GM21619 (cell line): ENCODE data around the gene ALG3.

ENCODE experiments used
- ATAC-seq: cut with Tn5 transposase; IDR thresholded peaks from one replicate; pipeline ENCODE4 v1.9.1; 2021; ENCODE audit not compliant: unreplicated experiment

ALG3 gene

DNA sequence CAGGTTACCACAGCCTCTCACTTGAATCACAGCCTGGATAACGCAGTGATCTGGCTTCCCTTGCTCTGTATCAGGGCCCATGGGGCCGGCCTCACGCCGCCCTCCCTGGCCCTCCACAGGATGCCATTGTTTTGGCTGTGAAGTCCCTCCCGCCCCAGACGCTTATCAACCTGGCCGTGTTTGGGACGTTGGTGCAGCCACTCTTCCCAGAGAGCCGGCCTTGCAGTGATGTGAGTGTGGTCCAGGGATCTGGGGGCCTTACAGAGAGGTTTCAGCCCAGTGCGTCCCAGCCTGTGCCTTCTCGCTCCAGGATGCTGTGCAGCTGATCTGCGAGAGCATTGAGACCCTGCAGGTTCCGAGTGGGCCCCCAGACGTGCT is 12.7 kb downstream of the ALG3 start:
- no peak for ATAC-seq

DNA sequence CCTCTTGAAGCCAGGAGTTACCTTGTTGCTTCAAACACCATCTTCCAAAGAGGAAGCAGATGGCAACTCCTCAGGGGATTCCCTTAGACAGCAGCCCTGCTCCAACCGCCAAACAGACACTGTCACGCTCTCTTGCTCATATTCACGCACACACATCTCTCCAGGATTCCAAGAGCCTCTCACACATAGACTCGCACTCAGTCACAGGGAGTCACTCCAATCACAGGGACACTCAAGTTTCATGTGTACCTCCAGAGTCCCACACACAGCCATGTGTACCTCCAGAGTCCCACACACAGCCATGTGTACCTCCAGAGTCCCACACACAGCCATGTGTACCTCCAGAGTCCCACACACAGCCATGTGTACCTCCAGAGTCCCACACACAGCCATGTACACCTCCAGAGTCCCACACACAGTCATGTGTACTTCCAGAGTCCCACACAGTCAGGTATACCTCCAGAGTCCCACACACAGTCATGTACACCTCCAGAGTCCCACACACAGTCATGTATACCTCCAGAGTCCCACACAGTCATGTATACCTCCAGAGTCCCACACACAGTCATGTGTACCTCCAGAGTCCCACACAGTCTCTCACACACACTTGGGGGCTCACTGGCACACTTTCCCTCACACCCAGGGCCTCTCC is 13.3 kb downstream of the ALG3 start:
- ATAC-seq: no peak

DNA sequence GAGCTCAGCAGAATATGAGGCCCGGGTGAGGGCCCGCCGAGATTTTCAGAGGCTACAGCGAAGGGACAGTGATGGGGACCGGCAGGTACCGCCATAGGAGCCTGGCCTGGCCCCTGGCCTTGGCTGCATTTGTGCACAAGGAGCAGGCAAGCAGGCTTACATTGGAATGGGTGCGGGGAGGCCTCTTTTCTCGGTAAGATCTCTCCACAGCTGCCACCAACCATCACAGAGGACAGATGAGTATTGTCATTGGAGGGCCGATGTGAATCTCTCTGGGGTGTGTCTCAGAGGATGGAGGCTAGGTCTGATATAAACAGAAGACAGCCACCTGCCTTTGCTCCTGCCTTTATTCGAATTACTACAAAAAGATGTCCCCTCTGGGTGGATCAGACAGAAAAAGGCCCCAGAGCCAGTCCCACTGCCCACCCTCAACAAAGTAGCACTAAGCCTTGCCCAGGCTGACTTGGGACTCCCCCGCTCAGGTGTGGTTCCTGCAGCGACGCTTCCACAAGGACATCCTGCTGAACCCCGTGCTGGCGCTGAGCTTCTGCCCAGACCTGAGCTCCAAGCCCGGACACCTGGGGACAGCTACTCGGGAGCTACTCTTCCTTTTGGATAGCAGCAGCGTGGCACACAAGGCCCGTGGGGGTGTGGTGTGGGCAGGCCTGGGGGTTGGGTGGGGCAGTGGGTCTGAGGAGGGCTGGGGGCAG is 13.9 kb downstream of the ALG3 start:
- ATAC-seq: no peak

DNA sequence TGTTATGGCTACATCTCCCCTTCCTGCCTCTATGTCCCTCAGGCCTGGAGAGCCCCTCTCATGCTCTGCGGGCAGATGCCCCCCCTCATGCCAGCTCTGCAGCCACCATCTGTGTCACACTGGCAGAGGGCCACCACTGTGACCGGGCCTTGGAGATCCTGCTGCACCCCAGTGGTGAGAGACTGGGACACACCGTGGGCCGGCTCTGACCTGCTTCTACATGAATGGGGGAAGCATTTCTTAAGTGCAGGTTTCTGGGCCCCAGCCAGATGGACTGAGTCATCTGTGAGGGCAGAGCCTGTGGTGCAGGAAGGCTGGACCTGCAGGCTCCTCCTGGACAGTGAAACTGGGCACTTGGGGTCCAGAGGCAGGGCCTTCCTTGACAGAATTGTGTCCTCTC is 14.5 kb downstream of the ALG3 start:
- no peak for ATAC-seq

DNA sequence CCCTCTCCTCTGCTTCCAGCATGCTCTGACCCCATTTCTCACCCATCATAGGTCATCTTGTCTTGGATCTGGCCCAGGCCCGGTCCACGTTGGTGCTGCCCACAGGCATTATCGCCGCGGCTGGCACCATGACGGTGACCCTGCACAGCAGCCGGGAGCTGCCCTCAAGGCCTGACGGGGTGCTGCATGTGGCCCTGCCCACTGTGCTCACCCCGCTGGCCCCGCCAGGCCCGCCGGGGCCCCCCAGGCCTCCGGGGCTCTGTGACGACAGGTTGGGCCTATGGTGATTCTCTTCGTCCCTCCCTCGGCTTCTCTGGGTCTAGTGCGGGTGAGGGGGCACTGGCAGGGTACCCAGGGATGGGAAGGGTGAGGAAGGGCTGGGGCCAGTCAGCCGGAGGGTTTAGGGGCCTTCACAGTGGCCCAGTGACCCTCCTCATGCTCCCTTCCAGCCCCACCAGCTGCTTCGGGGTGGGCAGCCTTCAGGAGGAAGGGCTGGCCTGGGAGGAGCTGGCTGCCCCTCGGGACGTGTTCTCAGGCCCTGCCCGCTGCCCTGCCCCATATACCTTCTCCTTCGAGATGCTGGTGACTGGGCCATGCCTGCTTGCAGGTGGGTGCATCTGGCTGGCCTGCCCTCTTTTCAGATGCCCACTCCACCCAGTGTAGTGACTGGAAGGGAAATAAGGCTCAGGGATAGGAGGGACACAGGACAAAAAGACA is 15.5 kb downstream of the ALG3 start:
- no peak for ATAC-seq

DNA sequence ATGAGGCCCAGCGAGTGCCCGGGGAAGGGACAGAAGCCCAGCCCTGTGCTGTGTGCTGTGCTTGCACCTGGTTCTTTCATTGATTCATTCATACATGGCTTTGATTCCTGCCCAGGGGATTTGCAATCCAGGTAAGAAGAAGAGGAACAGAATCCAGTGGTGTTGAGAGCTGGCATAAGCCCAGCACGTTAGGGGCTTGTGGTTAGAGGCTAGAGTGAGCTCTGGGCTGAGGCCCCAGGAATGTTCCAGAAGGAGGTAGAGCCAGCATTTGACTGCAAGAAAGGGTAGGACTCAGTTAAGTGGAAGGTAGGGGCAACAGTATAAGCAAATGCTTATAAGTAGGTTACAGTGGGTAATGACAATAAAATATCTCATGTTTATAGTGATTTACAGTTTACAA is 17.1 kb downstream of the ALG3 start:
- ATAC-seq: no peak

DNA sequence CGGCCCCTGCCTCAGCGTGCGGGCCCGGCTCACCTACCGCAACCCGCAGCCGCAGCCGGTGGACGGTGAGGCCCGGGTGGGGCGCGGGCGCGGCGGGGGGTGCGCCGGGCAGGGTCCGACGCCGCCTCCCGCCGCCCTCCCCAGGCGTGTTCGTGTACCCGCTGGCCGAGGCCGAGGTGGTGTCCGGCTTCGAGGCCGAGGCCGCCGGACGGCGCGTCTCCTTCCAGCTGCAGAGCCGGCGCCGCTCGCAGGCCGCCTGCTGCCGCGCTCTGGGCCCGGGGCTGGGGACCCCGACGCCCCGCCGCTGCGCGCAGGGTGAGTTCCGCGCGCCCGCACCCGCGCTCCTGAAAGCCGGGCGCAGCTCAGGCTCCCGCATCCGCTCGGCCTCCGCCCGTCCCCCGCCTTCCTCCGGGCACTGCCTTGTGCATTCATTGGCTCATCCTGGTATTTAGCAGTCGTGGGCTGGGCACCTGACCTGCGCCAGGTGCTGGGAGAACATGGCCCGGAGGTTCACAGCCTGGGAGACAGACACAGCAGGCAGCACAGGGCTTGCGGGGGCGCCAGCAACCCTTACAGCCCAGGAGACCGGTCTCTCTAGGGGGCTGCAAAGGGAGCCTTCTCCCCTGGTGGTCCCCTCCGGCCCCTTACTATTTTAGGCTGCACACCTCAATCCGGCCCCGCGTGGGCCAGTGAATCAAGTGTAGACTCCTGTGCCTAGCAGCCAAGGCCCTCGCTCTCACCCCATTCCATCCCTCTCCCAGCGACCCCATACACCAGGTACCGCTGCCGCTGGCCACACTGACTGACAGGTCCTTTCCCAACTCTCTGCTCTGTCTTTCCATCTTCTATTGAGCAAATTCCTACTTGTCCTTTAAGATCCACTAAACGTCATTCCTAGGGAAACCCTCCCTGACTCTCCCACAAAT is 17.9 kb downstream of the ALG3 start:
- ATAC-seq: no peak

DNA sequence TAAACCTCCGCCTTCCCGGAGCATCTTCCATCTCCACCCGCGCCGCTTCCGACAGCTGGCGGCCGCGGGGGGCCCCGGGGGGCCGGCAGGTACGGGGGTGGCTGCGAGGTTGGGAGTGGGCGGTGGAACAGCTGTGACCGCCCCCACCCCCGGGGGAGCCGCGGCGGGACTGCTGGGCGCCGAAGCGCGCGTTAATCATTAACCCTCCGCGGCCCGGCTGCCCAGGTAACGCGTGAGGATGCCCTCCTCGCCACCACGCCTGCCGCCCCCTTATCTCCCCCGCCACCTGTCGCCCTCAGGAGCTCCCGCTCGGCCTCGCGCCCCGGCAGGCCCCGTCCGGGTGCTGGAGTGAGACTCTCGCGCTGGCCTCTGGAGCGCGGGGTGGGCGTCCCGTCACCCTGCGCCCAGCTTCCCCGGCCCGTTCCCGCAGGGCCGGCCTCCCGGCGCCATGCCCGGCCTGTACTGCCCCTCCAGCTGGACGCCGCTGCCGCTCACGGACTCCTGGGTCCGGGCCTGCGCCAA is 18.6 kb downstream of the ALG3 start:
- no peak for ATAC-seq

DNA sequence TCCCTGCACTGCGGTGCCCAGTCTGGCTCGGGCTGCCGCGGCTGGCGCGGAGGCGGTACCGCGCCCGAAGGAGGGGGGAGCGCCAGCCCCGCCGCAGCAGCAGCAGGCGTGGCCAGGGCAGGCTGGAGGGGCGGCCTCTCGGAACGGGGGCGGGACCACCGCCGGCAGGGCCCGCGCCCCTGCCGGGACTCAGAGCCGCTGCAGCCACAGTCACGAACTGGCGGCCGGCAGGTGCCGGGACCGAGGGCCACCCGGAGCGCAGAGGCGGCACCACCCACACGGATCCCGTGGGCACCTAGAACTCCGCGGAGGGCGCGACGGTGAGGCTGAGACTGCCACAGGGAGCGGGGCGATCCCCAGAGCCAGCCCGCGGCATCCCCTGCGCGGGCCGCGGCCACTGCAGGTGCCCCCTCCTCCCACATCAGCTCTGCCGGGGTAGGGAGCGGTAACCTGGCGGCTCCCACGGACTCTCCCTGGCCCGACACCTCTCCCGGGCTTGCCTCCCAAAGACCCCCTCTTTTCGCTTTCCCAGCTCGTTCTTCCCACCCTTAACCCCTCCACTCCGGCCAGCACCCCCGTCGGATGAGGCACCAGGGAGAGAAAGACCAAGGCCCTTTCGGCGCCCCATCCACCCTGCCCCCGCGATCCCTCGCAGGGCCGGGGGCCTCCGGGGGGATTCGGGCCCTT is 19.2 kb downstream of the ALG3 start, which contains the start of gene VWA5B2:
Gene VWA5B2 (plus strand): TSS at position 192 of the 687 bp plus-strand sequence. CDS start 944 bp downstream, outside the sequence.
- ATAC-seq: peak; percentile 68

DNA sequence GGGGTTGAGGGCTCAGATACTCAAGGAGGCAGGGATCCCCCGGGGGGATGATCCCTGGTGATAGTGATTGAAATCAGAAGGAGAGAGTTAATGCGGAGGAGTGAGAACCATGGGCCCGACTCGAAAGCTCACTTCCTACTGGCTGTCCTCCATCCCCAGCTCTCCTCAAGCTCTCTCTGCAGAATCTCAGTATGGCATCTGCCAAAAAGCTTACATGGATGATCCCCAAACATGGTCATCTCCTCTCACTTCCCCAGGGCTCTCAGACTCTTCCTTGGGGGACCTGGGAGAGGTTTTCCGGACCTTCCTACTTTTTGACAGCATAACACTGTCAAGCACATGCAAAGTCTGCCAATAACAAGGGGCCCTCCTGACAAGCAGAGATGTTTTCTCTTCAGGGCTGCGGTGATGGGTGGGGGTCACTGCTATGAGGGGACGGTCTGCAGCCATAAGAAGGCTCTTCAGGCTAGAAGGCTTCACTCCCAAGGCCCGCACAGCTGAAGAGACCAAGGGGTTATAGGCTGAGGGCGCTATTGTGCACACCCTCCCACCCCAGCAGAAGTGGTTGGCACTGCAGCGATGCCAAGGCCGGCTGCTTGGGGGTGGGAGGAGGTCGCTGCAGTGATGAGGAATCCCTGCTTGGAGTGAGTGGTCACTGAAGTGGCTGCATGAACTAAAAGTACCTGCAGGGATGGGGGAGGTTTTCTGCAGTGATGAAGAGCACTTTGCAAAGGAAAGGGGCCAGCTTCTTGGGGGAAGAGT is 20.2 kb downstream of the ALG3 start:
- ATAC-seq: no peak

DNA sequence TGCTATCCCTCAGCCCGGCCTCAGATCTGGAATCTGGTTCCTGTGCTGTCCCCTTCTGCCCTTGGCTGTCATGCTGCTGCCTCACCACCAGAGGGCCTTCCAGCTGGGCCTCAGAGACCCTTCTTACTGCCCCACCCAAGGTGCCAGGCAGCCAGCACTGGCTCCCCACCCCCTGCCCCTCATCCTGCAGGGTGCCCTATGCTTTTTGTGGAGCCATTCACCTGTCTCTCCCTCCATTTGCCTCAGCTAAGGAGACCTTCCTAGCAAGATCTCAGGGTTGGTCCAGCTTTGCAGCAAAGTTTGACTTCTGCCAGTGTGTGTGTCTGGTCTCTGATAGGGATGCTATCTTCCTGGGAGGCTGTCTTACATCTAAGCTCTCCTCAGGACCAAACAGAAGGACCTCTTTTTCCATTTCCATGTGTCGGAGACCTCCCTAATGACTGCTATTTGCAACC is 21.3 kb downstream of the ALG3 start:
- no peak for ATAC-seq

DNA sequence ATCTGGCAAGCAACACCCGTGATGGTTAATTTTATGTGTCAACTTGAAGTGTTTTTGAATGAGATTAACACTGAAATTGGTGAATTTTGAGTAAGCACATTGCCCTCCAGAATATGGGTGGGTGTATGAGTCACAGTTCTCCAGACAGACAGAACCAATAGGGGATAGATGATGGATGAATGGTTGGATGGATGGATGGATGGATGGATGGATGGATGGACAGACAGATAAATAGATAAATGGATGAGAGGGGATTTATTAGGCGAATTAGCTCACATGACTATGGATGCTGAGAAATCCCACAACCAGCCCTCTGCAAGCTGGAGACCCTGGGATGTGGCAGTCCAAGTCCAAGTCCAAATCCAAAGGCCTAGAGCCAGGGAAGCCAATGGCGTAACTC is 24.8 kb downstream of the ALG3 start:
- ATAC-seq: no peak

DNA sequence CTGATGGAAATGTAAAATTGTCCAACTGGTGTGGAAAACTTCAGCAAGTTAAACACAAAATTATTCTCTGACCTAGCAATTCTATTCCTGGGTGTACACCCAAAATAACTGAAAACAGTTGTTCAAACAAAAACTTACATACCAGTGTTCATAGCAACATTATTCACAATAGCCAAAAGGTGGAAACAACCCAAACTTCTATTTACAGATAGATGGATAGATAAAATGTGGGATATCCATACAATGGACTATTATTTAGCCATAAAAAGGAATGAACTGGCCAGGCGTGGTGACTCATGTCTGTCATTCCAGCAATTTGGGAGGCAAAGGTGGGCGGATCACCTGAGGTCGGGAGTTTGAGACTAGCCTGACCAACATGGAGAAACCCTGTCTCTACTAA is 26.2 kb downstream of the ALG3 start:
- ATAC-seq: no peak

DNA sequence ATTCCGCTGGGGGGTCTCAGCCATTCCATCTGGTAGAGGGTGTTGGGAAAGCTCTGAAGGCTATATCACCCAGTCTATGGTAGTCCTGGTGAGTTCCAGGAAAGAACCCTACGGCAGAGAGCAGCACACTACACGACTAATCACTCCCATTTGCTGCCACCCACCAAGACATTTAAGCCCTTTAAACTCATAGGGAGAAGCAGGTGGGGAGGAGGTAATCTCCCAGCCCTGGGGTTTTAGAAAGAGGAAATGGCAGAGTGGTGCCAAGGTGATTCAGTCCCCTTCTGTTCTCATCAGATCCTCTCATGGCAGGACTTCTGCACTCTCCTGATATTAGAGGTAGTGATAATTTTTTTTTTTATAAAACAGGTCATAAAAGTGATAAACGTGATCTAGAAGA is 29.9 kb downstream of the ALG3 start:
- no peak for ATAC-seq

DNA sequence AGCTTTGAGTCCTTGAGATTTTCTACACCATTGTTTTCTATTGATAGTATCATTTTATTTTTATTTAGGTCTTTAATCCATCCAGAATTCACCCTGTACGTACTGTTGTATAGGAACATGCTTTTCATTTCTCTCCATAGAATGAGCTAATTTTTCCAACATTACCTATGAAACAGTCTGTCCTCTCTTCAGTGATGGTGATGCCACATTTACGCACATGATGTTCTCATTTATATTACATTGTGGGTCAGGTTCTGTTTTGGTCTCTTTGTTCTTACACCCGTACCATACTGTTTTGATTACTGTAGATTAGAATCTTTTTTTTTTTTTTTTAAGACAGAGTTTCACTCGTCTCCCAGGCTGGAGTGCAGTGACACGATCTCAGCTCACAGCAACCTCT is 37.0 kb downstream of the ALG3 start:
- ATAC-seq: no peak

DNA sequence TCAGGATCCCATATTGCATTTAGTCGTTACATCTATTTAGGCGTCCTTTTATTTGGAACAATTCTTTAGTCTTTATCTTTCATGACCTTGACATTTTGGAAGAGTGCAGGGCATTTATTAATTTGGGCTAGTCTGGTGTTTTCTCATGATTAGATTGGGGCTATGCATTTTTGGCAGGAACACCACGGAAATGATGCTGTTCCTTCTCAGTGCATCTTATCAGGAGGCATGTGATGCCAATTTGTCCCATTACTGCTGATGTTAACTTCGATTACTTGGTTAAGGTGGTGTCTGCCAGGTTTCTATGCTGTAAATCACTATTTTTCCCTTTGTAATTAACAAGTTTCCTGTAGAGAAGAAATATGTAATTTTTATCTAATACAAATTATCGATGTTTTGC is 37.5 kb downstream of the ALG3 start:
- ATAC-seq: no peak

DNA sequence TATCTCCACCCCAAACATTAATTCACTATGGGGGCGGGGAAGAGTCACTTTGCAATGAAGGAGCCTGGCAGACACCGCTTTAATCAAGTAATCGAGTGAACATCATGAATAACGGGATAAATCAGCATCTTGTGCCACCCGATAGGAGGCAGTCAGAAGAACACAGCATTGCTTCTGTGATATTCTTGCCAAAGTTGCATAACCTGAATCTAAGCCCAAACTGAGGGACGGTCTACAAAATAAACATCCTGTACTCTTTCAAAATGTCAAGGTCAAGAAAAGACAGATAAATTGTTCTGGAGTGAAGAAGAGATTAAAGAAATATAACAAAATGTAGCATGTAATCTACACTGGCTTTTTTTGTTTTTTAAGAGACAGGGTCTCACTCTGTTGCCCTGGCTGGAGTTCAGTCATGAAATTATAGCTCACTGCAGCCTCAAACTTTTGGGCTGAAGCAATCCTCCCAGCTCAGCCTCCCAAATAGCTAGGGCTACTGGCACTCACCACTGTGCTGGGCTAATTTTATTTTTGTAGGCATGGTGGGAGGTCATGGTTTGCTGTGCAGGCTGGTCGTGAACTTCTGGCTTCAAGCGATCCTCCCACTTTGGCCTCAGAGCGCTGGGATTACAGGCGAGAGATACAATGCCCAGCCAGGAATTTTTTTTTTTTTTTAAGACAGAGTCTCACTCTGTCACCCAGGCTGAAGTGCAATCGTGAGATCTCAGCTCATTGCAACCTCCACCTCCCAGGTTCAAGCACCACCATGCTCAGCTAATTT is 39.4 kb downstream of the ALG3 start:
- ATAC-seq: no peak

DNA sequence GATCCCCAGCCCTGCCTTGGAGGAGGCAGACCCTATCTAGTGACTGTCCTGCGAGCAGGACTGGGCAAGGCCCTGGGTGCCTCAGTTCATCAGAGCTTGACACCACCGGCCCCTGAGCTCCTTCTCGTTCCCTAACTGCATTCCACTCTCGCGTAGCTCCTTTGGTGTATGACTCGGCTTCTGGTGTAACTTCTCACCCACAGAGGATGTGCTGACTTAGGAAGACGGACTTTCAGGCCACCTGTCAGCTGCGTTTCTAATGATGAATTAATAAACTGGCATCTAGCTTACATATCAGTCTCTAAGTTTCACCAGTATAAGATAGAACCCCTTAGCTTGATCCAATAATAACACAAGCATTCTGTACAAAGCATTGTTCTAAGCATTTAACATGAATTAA is 45.2 kb downstream of the ALG3 start:
- ATAC-seq: no peak

DNA sequence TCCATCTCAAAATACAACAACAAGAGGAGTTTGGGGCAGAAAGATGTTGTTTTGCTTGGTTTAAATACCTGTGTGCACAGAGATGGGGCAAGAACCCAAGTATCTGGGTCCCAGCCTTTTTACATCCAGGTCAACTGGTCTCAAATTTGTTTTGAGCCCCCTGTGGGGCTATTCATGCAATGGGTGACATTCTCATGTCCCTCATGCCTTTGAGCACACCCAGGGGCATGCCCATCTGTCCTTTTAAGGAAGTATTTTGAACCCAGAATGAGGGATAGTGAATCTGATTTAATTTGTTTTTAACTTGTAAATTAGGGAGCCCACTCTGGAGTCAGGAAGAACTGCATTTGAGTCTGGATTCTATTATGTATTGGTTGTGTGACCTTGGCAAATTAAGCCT is 47.9 kb downstream of the ALG3 start:
- ATAC-seq: no peak
